HCT116 (cell line): ENCODE measurements around the gene CHN1. TPM values are rescaled to one million over a fixed set of nuclear protein-coding genes. Genes with fewer than 3 reads are reported as not detected.

Source experiments
- ATAC-seq: fragments of 200-7000 bp; cut with Tn5 transposase; 2 replicates; pipeline ENCODE4 v1.9.1; 2020; ENCODE audit warnings: mild to moderate bottlenecking, moderate library complexity
- BruUV-seq: library from RNA; stranded (reverse); fragments of 400-500 nt; replicated peaks from 2 replicates; lab custom pipeline; 2021; lab: Mats Ljungman, UMichigan
- CTCF ChIA-PET: fragments of 300-600 bp; sonication (Branson Sonifier 250); formaldehyde crosslinking; loops from one replicate; lab custom pipeline; 2021; ENCODE audit warnings: antibody characterized with exemption; lab: Charles Lee
- POLR2A ChIA-PET: fragments of 300-600, 350-600 bp; sonication (Branson Sonifier 250); formaldehyde crosslinking; loops from one replicate; lab custom pipeline; 2021; ENCODE audit warnings: antibody characterized with exemption; lab: Charles Lee
- RAD21 ChIA-PET, 2 experiments: fragments of 300-600 bp; sonication (Branson Sonifier 250); formaldehyde crosslinking; loops; one replicate each; lab custom pipeline; 2023; ENCODE audit warnings: low total read pairs in 2 of 2; ENCODE audit not compliant: uncharacterized antibody in 2 of 2, unreplicated experiment in 2 of 2, low non-redundant PET in 1 of 2; lab: Charles Lee
- DNase-seq: peaks from one replicate; pipeline ENCODE4 v3.0.0-alpha.2; 2010; ENCODE audit warnings: low read depth, low spot score
- H2AFZ ChIP-seq: fragments of 200-600 bp; shearing (Covaris generic), sonication (generic); 2 replicates; pipeline ENCODE4 v1.6.1; 2017; ENCODE audit warnings: low read depth, mixed run types, mixed read lengths, antibody characterized with exemption, low read length; ENCODE audit not compliant: poor library complexity, severe bottlenecking
- H3K27ac ChIP-seq: 2 replicates; pipeline ENCODE4 v1.5.1; 2012; ENCODE audit warnings: low read depth, low read length
- H3K27me3 ChIP-seq: fragments of 200-600 bp; sonication (generic); 2 replicates; pipeline ENCODE4 v1.6.1; 2016; ENCODE audit warnings: mixed run types, low read length, mixed read lengths; ENCODE audit not compliant: insufficient read depth
- H3K36me3 ChIP-seq, 2 experiments: fragments of 200-500 bp in 1 of 2; fragments of 200-600 bp in 1 of 2; sonication (Bioruptor generic) in 1 of 2; sonication (generic) in 1 of 2; 2 replicates each; pipeline versions ENCODE4 v1.5.1 to v1.6.1; 2014 to 2016; ENCODE audit warnings: low read length in 2 of 2, inconsistent platforms in 1 of 2, mixed read lengths in 1 of 2, mixed run types in 1 of 2; ENCODE audit not compliant: insufficient read depth in 2 of 2, control insufficient read depth in 1 of 2
- H3K4me1 ChIP-seq, 2 experiments: fragments of 200-600 bp in 1 of 2; sonication (generic) in 1 of 2; 2 replicates each; pipeline versions ENCODE4 v1.5.1 to v1.6.1; 2012 to 2017; ENCODE audit warnings: low read length in 2 of 2, inconsistent platforms in 1 of 2, mild to moderate bottlenecking in 1 of 2, mixed read lengths in 1 of 2, mixed run types in 1 of 2, moderate library complexity in 1 of 2; ENCODE audit not compliant: insufficient read depth in 2 of 2, control insufficient read depth in 1 of 2
- H3K4me2 ChIP-seq: fragments of 200-600 bp; sonication (generic); 2 replicates; pipeline ENCODE4 v1.6.1; 2017; ENCODE audit warnings: mixed run types, low read length, mixed read lengths
- H3K4me3 ChIP-seq, 2 experiments: fragments of 200-600 bp in 1 of 2; sonication (generic) in 1 of 2; replicated peaks in 1 of 2; 2 replicates each; pipeline ENCODE4 v1.5.1; 2011 to 2016; ENCODE audit warnings: low read length in 2 of 2, control low read depth in 1 of 2, low read depth in 1 of 2, mild to moderate bottlenecking in 1 of 2, mixed read lengths in 1 of 2, mixed run types in 1 of 2
- H3K79me2 ChIP-seq: fragments of 200-600 bp; sonication (generic); 2 replicates; pipeline ENCODE4 v1.6.1; 2017; ENCODE audit warnings: mild to moderate bottlenecking, mixed run types, low read length, moderate library complexity, mixed read lengths; ENCODE audit not compliant: insufficient read depth
- H3K9ac ChIP-seq: fragments of 200-600 bp; sonication (generic); 2 replicates; pipeline ENCODE4 v1.6.1; 2016; ENCODE audit warnings: low read length, mixed read lengths
- H3K9me2 ChIP-seq: fragments of 200-600 bp; sonication (generic), shearing (Covaris generic); 2 replicates; pipeline ENCODE4 v1.6.1; 2017; ENCODE audit warnings: mixed run types, mild to moderate bottlenecking, moderate library complexity; ENCODE audit not compliant: insufficient read depth
- H3K9me3 ChIP-seq, 2 experiments: fragments of 200-500 bp in 1 of 2; fragments of 200-600 bp in 1 of 2; sonication (Bioruptor generic) in 1 of 2; sonication (generic) in 1 of 2; 2 replicates each; pipeline ENCODE4 v1.6.1; 2014 to 2017; ENCODE audit warnings: low read length in 2 of 2, mixed read lengths in 2 of 2, inconsistent platforms in 1 of 2, low read depth in 1 of 2, mild to moderate bottlenecking in 1 of 2, mixed run types in 1 of 2, moderate library complexity in 1 of 2; ENCODE audit not compliant: control insufficient read depth in 1 of 2, insufficient read depth in 1 of 2
- H4K20me1 ChIP-seq: fragments of 200-600 bp; sonication (generic), shearing (Covaris generic); 2 replicates; pipeline ENCODE4 v1.6.1; 2017; ENCODE audit warnings: mixed run types, mild to moderate bottlenecking, moderate library complexity; ENCODE audit not compliant: insufficient read depth
- ATF3 ChIP-seq: IDR thresholded peaks from 2 replicates; pipeline ENCODE4 v1.6.1; 2012
- CBX3 ChIP-seq: IDR thresholded peaks from 2 replicates; pipeline ENCODE4 v1.6.1; 2012; ENCODE audit warnings: low read depth
- CEBPB ChIP-seq: IDR thresholded peaks from 2 replicates; pipeline ENCODE4 v1.6.1; 2012; ENCODE audit warnings: low read depth
- EGR1 ChIP-seq: IDR thresholded peaks from 2 replicates; pipeline ENCODE4 v1.6.1; 2012; ENCODE audit warnings: low read depth
- ELF1 ChIP-seq: IDR thresholded peaks from 2 replicates; pipeline ENCODE4 v1.6.1; 2012; ENCODE audit warnings: low read depth, borderline replicate concordance
- EZH2phosphoT487 ChIP-seq: fragments of 200-600 bp; IDR thresholded peaks from 2 replicates; pipeline ENCODE4 v1.6.1; 2018; ENCODE audit warnings: antibody characterized with exemption, borderline replicate concordance
- FOSL1 ChIP-seq: IDR thresholded peaks from 2 replicates; pipeline ENCODE4 v1.6.1; 2012; ENCODE audit warnings: low read depth
- JUND ChIP-seq: IDR thresholded peaks from 2 replicates; pipeline ENCODE4 v1.6.1; 2012
- POLR2A ChIP-seq: IDR thresholded peaks from 2 replicates; pipeline ENCODE4 v1.7.0; 2011; ENCODE audit warnings: borderline replicate concordance; ENCODE audit not compliant: insufficient read depth, insufficient read length; ENCODE audit errors: extremely low read depth
- POLR2AphosphoS5 ChIP-seq: IDR thresholded peaks from 2 replicates; pipeline ENCODE4 v1.6.1; 2011; ENCODE audit warnings: mild to moderate bottlenecking, low read depth, low read length, moderate library complexity
- RAD21 ChIP-seq: IDR thresholded peaks from 2 replicates; pipeline ENCODE4 v1.6.1; 2012; ENCODE audit warnings: low read depth, mild to moderate bottlenecking
- SIN3A ChIP-seq: IDR thresholded peaks from 2 replicates; pipeline ENCODE4 v1.6.1; 2012; ENCODE audit warnings: low read depth
- SP1 ChIP-seq: IDR thresholded peaks from 2 replicates; pipeline ENCODE4 v1.6.1; 2012; ENCODE audit warnings: low read depth
- TCF7L2 ChIP-seq: IDR thresholded peaks from 2 replicates; pipeline ENCODE4 v1.7.0; 2011; ENCODE audit warnings: borderline replicate concordance, inconsistent platforms; ENCODE audit not compliant: insufficient read depth, insufficient read length; ENCODE audit errors: extremely low read depth
- YY1 ChIP-seq: IDR thresholded peaks from 2 replicates; pipeline ENCODE4 v1.6.1; 2011; ENCODE audit warnings: low read length, low read depth, moderate library complexity, mild to moderate bottlenecking; ENCODE audit not compliant: insufficient replicate concordance; ENCODE audit errors: extremely low read depth
- ZFX ChIP-seq: fragments of 450-650 bp; IDR thresholded peaks from 2 replicates; pipeline ENCODE4 v1.6.1; 2017
- ZNF274 ChIP-seq: fragments of 200-500 bp; sonication (Bioruptor generic); IDR thresholded peaks from 2 replicates; pipeline ENCODE4 v1.6.1; 2014; ENCODE audit warnings: mild to moderate bottlenecking, low read depth, low read length, inconsistent platforms
- intact Hi-C: fragments of 100-400 bp; cut with micrococcal nuclease; formaldehyde crosslinking; loops from 2 replicates; pipeline ENCODE4 v1.10.0; 2022
- total RNA-seq: library from RNA; stranded (reverse); gene quantifications from one replicate; pipeline ENCODE4 v1.2.1, GENCODE V29; 2021; ENCODE audit not compliant: unreplicated experiment
- TF ChIP-seq, protein P1 (sequence below): IDR thresholded peaks from 2 replicates; pipeline ENCODE4 v1.6.1; 2011; ENCODE audit warnings: mild to moderate bottlenecking, low read length, moderate library complexity; ENCODE audit not compliant: insufficient replicate concordance; ENCODE audit errors: extremely low read depth
- TF ChIP-seq, protein P2 (sequence below): IDR thresholded peaks from 2 replicates; pipeline ENCODE4 v1.6.1; 2012

Gene CHN1
- total RNA-seq, 1 experiment from 2014 or later = 3.6 TPM

DNA sequence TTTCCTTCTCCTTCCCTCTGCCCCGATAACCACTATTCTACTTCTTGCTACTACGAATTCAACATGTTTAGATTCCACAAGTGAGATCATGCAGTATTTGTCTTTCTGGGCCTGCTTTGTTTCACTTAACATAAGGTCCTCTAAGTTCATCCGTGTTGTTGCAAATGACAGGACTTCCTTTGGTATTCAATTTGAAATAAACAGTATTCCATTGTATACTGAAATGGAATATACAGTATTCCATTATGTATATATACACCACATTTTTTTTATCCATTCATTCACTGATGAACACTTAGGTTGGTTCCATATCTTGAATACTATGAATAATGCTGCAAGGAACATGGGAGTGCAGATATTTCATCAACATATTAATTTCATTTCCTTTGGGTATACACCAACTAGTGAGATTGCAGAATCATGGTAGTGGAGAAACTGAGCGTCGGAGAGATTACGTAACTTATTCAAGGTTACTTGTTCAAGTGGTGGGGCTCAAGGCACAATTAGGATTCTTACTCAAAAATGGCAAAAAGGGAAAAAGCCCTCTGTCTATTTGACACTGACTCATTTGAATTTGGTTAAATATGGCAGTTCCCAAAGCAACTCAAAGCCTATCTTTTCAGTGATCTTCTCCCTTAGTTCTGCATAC is 85.1 kb downstream of the CHN1 start:
- no peak overlapping the region for H3K4me2 ChIP-seq
- H3K79me2 ChIP-seq = no peaks in the 10 kb centered on the region
- intact Hi-C loops = no loop called here
- no peak for TF ChIP-seq TCF7L2
- TF ChIP-seq, protein P1, sequence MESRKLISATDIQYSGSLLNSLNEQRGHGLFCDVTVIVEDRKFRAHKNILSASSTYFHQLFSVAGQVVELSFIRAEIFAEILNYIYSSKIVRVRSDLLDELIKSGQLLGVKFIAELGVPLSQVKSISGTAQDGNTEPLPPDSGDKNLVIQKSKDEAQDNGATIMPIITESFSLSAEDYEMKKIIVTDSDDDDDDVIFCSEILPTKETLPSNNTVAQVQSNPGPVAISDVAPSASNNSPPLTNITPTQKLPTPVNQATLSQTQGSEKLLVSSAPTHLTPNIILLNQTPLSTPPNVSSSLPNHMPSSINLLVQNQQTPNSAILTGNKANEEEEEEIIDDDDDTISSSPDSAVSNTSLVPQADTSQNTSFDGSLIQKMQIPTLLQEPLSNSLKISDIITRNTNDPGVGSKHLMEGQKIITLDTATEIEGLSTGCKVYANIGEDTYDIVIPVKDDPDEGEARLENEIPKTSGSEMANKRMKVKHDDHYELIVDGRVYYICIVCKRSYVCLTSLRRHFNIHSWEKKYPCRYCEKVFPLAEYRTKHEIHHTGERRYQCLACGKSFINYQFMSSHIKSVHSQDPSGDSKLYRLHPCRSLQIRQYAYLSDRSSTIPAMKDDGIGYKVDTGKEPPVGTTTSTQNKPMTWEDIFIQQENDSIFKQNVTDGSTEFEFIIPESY = no peak
- TF ChIP-seq POLR2A = no peak
- TF ChIP-seq SIN3A = no peak
- TF ChIP-seq EZH2phosphoT487 = no peak
- no peak for TF ChIP-seq POLR2AphosphoS5
- TF ChIP-seq EGR1 = no peak
- TF ChIP-seq CEBPB = no peak
- no peak for TF ChIP-seq YY1
- no peak for TF ChIP-seq ELF1
- TF ChIP-seq ATF3 = no peak
- TF ChIP-seq ZNF274 = no peak
- no peak for TF ChIP-seq JUND
- TF ChIP-seq FOSL1 = no peak
- TF ChIP-seq, protein P2, sequence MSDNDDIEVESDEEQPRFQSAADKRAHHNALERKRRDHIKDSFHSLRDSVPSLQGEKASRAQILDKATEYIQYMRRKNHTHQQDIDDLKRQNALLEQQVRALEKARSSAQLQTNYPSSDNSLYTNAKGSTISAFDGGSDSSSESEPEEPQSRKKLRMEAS = no peak
- no peak for TF ChIP-seq CBX3
- TF ChIP-seq ZFX = no peak
- TF ChIP-seq SP1 = no peak
- TF ChIP-seq RAD21 = no peak
- TF ChIP-seq, all 23 proteins: peak for 0
- POLR2A ChIA-PET = no interaction called here
- RAD21 ChIA-PET = no interaction called here
- Histone ChIP-seq H3K4me1 (no peaks in the 10 kb centered on the region), H3K9ac (no peak overlapping the region), H3K9me2 (no peaks in the 10 kb centered on the region), H4K20me1 (no peaks in the 10 kb centered on the region), H3K27me3 (no peaks in the 10 kb centered on the region), H2AFZ (no peak overlapping the region), H3K36me3 (no peaks in the 10 kb centered on the region), H3K27ac (no peak overlapping the region), H3K9me3 (no peaks in the 10 kb centered on the region), H3K4me3 (no peak overlapping the region)
- DNase-seq = no peak
- ATAC-seq = no peak
- no TSS peak for BruUV-seq
- CTCF ChIA-PET = no interaction called here
